ENCODE data around the gene KCTD5.

Gene KCTD5

DNA sequence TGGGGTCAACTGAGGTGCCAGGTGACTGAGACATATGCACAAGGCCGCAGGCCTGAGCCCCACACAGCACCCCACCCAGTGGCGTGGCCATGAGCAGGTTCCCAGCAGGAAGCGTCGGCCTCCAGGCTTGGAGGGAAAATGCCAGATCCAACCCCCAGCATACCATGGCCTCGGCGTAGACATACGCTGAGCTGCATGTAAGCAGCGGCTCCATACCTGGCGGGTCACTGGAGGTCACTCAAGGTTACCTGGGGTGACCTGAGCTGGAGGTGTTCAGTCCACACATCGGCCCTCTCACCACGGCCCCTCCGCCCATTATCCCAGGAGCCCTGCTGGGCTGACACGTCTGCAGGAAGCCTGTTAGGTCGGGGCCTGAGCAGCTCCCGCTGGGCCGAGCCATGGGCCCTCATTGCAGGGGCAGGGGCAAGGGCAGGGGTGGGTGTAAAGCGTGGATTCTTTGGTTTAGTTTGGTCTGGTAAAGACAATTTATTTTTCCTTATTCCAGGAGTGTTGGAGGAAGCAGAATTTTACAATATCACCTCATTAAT is 15.2 kb downstream of the KCTD5 start:
- DNase-seq (ENCODE audit: low read depth): no peak

DNA sequence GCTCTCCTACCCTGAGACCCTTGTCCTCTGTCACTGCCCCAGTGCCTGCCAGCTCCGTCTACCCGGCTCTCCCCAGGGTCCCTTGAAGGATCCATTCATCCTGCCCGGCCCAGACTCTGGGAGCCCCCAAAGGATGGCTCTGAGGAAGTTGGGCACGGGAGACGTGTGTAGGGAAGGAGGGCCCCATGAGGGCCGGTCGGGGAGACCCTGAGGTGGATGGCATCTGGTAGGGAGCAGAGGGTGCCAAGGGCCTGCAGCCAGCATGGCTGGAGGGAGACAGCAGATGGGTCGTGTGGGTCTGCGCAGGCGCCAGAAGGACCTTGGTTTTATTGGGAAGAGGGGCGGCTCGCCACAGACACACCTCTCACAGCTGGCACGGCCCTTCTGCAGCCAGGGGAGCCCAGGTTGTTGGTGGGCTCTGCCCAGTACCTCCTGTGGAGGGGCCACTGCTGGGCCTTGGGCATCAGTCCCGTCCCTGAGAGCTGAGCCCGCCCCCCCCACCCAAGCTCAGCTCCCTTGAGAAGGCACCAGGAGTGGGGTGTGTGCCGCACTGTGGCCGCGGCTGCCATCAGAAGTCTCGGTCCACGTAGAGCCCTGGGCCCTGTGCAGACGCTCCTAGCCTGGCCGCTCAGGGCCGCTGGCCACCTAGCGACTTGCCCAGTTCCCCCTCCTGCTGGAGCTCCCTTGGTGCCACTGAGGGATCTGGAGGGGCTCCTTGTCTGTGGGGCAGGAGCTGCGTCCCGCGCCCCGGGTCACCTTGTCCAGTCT is 16.0 kb downstream of the KCTD5 start:
- DNase-seq (ENCODE audit: low read depth): no peak

DNA sequence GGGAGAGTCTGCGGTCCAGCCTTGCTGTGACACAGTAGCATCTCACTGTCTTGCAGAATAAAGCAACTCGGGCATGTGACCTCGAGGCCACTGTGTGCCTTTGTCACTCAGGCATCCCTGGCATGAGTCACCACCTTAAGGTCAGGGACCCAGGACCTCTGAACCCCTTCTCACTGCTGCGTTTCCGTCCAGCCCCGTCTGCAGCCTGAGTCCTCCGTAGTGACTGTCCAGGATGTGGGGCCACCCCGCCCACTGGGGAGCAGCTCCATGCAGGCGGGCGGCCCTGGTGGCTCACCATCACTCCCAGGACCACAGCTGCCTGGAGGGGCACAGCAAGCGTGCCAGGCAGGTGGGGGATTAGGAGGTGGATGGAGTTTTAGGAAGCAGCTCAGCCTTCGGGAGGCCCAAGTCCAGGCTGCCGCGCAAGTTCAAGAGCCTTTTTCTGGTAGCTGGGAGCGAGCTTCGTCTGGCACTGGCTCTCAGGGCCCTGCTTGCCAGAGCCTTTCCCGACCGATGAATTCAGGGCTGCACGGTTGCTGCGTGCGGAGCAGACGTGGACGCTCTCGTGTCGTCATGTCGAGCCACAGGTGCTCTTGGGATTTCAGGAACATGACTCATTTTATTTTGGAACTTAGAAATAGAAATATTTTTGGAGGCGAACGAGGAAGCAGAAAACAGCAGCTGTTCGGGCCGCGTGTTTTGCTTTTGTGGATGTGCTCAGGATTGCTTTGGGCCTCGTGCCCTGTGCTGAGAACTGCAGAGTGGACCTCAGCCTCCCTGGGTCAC is 16.8 kb downstream of the KCTD5 start:
- DNase-seq (ENCODE audit: low read depth): no peak

DNA sequence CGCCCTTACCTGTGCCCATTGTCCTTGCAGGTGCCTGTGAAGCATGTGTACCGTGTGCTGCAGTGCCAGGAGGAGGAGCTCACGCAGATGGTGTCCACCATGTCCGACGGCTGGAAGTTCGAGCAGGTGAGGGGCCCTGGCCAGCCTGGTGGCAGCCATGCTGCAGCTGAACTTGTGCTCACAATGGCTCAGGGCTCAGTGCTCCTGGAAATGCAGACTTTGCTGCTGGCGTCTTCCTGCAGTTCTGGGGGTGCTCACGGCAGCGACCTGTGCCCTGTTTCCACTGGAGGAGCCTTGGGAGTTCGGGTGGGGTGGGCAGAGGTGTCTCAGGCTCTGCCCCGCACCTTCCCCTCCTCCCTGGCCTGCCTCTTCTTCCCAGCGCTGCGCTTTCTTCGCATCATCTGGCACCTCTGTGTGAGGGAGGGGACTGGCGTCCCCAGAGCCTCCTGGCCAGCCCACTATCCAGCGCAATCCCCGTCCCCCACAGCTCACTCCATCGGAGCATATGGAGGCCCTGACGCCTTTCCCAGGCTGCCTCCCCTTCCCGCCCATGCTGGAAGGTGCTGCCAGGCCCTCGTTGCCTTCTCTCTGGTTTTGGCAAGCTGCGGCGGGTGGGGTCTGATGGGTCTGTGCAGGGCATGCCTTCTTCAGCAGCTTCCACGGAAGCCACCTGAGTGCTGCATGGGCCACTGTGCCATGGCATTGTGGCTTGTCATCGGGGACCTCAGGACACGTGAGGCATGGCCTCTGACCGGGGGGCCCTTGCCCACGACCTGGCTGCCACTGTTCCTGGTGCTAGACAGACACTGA is 17.7 kb downstream of the KCTD5 start:
- no peak for DNase-seq (ENCODE audit: low read depth)

DNA sequence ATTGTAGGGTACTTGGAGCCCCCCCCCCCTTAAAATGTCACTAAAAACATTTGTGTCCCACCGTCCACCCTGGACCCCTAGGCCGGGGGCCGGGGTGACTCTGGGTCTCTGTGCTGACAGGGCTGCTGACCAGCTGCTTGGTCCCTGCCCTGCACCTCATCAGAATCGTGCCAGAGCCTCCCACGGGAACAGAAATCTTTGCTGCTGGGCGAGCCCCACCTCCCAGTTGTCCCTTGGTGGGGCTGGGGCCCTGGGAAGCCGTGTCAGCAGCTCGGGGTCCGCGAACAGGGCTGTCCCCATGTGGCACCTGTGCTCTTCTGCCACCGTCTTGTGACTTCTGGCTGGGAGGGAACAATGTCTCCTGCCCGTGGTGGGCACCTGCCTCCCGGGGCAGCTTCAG is 18.5 kb downstream of the KCTD5 start:
- no peak for DNase-seq (ENCODE audit: low read depth)

DNA sequence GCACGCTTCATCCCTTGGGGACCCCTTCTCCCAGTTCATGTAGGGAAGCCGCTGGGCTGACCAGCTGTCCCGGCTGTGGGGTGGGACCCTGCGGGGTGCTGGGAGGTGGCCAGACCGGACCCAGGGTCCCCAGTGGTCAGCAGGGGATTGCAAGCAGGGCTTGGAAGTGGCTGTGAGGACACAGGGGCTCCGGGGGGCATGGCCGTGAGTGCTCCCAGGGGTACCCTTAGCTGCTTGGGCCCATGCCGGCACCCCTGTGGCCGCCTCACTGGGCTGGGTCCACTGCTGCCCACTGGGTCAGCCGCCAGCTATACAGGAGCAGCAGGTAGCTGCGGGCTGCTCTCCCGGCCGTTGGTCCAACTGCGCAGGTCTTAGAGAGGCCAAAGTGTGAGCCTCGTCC is 18.9 kb downstream of the KCTD5 start:
- DNase-seq (ENCODE audit: low read depth): no peak

DNA sequence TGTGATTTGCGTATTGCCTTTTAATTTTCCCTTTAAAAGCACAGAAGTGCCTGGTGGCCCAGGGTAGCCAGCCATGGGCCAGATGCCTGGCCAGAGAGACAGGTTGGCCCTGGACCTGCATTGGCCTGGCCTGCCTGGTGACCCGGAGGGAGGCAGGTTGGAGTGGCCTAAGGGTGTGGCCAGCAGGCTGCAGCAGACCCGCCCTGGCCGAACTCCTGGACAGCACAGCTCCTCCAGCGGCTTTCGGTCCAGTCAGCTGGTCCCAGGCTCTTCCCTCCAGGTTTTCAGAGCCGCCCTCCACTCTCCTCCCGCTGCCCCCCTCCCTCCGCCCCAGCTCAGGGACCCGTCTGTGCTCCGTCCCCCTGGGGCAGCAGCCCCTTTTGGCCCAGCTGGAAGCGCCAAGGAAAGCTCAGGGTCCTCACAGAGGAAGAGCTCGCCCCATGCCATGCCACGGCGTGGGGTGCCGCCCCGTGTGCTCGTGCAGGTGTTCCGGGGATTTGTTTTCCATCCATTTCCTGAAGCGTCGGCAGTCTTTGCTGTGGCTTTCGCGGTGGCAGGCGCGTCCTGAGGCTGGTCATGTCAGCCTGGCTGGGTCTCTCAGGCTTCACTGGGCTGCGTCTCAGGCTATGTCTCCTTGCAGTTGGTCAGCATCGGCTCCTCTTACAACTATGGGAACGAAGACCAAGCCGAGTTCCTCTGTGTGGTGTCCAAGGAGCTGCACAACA is 19.6 kb downstream of the KCTD5 start:
- no peak for DNase-seq (ENCODE audit: low read depth)

DNA sequence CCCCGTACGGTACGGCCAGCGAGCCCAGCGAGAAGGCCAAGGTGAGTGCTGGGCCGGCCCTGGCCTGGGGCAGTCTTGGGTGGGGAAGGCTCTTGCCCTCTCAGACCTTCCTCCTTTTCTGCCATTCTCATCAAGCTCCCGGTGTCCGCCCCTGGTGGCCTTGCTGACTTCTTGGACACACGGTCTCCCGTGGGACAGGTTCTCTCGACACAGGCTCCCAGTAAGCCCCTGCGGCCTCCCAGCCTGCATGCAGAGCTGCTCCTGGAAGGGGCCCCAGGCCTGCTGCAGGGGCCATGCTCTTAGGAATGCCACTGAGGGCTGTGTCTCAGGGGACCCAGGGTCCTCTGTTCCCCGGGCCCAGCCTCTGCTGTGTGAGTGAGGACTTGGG is 20.1 kb downstream of the KCTD5 start:
- DNase-seq (ENCODE audit: low read depth): no peak

DNA sequence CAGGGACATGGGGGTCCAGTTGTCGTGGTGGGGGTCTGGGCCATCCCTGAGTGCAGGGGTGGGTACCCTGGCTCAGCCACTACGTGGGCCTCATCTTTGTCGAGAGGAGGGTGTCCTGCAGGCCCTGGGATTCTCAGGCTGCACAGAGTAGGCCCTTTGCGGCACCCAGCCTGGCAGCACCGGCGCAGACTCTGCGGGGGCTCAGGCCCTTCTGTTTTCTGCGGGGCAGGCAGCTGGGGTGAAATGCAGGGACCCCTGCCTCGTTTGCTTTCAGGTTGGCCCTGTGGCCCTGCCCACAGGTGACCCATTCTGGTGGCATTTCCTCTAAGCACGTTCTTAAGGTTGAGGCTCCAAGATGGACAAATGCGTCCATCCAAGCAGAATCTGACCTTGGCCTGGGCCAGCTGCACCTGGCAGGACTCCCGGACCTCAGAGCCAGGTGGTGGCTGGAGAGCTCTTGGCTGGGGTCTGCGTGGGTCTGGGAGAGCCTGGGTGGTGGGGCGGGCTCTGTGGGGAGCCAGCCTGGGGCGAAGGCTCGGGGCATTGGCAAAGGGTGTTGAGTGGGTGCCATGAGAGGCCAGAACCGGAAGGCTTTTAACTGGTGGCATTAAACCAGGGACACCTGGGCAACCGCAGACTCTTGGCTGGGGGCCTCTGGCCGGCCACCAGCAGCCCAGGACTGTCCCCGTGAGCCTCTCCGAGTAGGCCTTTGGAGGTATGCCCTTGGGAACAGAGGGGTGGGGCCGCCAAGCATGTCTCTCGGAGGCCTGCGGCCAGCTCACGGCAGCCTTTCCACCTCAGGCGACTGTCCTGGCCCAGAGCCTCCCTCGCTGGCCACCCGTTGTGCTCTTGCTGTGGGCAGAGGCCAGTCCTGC is 20.8 kb downstream of the KCTD5 start:
- no peak for DNase-seq (ENCODE audit: low read depth)

DNA sequence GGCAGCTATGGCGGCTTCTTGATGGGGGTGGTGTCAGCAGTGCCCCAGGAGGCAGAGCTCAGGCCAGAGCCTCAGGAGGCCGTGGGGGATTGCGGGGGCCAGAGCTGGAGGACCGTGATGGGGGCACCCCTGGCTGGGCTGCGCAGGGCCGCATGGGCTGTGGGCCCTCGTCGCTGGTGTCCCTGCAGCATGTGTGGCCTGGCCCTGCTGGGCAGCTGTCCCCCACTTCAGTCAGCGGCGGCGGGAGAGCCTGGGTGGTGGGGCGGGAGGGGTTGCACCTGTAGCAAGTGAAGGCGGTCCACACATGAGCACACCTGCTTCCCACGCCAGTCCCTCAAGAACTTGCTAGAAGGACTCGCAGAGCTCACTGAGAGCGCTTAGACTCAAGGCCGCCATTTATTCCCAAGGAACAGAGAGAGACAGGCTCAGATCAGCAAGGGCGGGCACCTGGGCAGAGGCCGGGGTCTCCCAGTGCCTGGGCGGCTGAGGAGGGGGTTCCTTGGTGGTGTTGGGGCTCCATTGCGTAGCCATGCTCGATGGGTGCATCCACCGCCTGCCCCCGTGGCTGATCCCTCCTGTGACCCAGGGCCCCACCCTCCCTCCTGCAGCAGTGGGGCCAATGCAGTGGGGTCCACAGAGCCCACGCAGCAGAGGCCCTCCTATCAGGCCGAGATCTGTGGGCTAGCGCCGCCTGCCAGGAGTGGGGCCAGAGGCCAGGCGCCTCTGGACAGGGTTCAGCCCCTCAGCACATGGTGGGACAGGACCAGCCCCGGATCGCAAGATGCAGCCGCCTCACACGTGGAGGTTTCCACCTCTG is 22.1 kb downstream of the KCTD5 start:
- DNase-seq (ENCODE audit: low read depth): no peak

DNA sequence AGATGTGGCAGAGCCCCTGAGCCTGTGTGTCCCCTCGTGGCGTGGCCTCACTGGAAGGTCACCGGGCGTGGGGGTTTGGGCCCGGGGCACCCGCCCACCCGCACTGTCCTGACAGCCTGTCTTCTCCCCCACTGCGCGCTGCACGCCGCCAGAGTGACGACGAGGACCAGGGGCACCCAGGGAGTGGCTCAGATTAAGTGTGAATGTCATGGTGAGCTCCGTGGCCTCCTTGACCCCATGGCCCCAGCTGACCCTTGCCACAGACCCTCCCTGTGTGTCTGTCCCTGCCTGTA is 22.6 kb downstream of the KCTD5 start:
- no peak for DNase-seq (ENCODE audit: low read depth)

DNA sequence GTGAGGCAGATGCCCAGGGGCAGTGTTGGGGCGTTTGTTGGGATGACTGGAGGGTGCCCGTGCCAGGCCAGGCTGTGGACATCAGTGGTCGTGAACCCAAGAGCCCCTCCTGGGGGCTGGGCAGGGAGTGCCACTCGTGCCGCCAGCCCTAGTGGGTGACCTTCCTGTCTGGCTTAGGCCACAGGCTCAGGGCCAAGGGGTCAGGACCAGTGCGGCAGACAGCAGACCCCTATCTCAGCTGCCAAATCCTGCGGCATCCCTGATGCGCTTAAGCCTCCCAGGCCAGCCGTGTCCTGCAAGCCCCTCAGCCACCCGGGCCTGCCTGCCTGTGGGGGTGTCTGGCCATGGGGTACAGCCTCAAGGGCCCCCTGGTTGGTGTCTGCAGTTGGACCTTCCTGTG is 23.0 kb downstream of the KCTD5 start:
- no peak for DNase-seq (ENCODE audit: low read depth)

DNA sequence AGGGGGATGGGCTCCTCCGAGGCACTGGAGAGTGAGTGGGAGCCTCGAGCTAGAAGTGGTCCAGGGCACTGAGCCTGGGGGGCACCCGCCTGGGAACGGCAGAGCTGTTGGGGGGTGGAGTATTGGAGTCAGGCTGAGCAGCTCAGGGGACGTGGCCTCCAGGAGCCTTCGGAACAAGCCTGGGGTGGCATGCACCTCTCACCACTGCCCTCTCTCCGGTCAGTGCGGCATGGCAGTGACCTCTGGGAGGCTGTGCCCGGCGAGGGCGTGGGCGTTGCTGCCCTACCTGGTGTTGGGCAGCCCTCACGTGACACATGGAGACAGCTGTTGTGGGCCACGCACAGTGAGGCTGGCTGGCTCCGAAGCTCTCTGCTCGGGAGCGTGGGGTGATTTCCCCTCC is 23.8 kb downstream of the KCTD5 start:
- no peak for DNase-seq (ENCODE audit: low read depth)

DNA sequence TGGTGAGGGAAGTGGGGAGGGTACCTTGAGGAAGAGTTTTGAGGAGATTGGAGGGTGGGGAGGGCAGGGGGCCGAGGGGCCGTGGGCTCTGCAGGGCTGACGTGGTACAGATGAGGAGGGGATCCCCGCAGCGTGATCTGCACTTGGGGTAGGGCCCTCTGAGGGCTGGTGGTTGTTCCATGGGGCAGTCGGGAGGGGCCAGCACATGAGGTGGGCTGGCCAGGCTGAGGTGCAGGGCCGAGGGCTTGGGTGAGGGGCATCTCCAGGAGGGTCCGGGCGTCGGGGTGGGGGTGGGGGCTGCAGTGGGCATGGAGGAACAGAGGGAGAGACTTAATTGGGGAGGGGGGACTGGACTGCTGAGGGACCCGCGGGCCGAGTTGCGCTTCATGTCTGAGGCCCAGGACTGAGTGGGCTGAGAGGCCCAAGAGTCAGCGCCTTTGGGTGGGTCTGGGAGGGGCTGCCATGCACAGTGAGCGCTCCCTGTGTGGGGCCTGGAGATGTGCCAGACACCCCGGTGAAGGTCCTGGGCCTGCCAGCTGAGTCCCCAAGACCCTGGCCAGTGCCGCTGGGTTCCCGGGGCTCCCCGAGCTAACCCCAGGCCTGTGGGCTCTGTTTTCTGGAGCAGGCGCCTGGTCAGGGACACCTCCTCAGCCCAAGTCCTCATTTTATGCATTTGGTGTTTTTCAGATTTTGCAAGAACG is 24.4 kb downstream of the KCTD5 start:
- no peak for DNase-seq (ENCODE audit: low read depth)

DNA sequence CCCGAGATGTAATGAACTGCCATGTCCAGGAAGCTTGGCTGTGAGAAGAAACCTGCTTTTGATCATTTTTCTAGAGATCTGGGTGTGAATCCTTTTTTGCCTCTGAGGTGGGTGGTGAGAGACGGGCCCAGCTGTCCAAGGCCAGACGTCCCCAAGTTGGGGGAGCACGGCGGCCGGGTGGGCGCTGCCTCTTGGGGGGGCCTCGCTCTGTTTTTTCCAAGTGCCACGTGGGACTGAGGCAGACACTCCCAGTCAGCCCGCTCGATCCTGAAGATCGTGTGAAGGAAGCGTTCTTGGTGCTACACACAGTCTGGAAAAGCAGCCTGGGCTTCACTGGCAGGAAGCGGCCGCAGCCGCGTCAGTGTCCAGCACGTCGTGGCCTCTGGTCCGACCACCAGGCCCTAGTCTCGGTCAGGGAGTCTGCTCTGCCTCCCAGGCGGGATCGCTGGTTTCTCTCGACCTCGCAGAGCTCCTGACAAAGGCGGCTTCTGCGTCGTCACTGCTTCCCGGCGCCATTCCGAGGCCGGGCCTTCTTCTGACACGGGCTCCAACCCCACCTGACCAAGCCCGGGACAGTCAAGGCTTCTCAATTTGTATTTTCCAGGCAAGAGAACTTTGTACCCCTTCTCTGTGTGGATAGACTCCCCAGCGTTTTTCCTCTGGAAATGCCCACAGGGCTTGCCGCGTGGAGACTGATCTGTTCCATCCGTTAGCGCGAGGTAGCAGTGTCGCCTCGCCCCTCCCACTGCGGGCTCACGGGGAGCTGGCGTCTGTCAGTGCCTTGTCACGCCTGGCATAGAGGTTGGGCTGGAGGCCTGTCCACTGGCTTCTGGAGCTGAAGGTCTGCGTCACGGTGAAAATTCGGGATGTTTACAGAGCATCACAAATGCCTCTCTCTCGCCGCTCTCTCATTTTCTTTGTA is 25.3 kb downstream of the KCTD5 start:
- DNase-seq (ENCODE audit: low read depth): no peak

DNA sequence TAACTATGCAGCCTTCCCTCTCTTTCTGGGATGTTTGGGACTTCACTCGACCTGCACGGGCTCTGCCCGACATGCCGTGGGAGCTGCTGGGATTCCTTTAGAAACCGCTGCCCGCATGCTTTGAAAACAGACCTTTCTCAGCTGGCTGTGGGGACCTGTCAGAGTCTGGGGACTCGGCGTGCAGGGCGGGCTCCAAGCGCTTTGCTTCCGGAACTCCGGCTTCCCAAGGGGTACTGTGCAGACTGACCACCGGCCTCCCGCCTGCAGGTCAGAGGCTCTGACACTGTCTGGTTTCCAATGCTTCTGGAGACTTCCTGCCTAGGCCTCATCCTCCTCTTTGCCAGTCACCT is 25.9 kb downstream of the KCTD5 start:
- no peak for DNase-seq (ENCODE audit: low read depth)

DNA sequence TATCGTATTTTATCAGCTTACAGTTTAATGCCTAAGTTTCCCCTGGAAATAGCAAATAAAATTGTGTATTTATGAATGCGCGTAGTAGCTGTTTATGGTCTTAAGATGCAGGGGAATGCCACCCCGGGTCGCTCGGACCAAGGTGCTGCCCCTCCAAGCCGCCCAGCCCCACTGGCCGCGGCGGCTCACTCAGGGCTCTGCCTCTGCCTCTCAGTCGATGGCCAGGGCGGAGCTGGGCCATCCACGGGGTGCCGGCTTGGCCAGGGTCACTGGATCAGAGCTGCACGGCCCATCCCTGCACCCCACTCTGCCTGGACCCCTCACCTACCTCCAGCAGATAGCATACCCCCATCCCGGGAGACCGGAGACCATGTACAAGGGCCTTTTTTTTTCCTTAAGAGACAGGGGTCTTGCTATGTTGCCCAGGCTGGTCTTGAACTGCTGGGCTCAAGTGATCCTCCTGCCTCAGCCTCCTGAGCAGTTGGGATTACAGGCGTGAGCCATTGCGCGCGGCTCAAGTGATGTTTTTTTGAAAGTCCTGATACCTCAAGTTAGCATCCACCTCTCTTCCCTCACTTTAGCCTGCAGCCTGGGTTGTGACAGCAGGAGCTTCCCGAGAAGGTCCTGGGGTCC is 26.7 kb downstream of the KCTD5 start:
- DNase-seq (ENCODE audit: low read depth): no peak

DNA sequence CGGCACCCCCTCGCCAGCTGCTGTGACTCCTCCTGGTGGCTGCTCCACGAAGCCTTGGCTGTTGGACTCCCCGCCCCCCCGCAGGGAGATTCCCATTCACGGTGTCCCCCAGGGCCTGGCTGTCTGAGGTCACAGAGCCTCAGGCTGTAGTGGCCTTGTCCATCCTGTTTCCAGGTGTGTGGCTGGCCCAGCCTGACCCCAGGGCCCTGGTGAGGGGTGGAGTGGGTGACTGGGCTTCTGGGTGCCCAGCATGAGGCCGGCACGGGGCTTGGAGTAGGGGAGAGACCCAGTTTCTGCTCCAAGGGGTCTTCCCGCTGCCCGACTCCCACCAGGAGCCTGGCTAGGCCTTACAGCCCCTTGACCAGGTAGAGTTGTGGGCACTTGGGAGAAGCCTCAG is 27.3 kb downstream of the KCTD5 start:
- DNase-seq (ENCODE audit: low read depth): no peak
